Astrocyte of the cerebellum (primary cell): Measurements from ENCODE around the gene FAF2.

ENCODE experiments used
- DNase-seq: peaks from one replicate; pipeline ENCODE4 v3.0.0-alpha.2; 2011; ENCODE audit warnings: low read depth
- H3K4me3 ChIP-seq: 2 replicates; pipeline ENCODE4 v1.5.1; 2011; ENCODE audit warnings: mild to moderate bottlenecking, low read depth, low read length, moderate library complexity
- in situ Hi-C: cut with HindIII; loops from 2 replicates; pipeline ENCODE4 v1.10.0; 2017; ENCODE audit warnings: low sequenced_read_pairs
- TF ChIP-seq, protein P1 (sequence below): IDR thresholded peaks from 2 replicates; pipeline ENCODE4 v1.5.1; 2012; ENCODE audit warnings: low read length, low read depth, moderate library complexity, mild to moderate bottlenecking; ENCODE audit errors: missing control alignments

Gene FAF2

DNA sequence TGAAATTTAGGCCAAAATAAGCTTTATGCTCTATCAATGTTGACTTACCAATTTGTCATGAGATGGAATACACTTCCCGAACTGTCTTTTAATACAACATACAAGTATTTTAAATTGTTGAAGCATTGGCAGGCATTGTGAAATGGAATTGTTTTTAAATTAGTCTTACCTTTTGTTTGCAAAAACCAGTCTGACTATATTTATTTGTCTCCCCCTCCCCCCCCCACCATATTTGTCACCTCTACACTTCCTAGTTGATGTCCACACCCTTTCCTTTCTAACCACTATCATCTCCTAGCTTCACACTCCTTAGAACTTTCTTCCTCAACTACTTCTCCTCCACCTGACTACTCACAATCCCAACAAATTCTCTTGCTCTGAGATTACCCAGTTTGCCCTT is 40.9 kb downstream of the FAF2 start:
- H3K4me3 ChIP-seq: no peak overlapping the region
- in situ Hi-C loops: no loop called here
- no peak for DNase-seq
- TF ChIP-seq, protein P1, sequence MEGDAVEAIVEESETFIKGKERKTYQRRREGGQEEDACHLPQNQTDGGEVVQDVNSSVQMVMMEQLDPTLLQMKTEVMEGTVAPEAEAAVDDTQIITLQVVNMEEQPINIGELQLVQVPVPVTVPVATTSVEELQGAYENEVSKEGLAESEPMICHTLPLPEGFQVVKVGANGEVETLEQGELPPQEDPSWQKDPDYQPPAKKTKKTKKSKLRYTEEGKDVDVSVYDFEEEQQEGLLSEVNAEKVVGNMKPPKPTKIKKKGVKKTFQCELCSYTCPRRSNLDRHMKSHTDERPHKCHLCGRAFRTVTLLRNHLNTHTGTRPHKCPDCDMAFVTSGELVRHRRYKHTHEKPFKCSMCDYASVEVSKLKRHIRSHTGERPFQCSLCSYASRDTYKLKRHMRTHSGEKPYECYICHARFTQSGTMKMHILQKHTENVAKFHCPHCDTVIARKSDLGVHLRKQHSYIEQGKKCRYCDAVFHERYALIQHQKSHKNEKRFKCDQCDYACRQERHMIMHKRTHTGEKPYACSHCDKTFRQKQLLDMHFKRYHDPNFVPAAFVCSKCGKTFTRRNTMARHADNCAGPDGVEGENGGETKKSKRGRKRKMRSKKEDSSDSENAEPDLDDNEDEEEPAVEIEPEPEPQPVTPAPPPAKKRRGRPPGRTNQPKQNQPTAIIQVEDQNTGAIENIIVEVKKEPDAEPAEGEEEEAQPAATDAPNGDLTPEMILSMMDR: no peak

GRCh38 chr5:176490301-176490700 is 42.1 kb downstream of the FAF2 start:
- no peak for DNase-seq
- H3K4me3 ChIP-seq: no peak overlapping the region
- in situ Hi-C loops: no loop called here
- TF ChIP-seq, protein P1: no peak

DNA sequence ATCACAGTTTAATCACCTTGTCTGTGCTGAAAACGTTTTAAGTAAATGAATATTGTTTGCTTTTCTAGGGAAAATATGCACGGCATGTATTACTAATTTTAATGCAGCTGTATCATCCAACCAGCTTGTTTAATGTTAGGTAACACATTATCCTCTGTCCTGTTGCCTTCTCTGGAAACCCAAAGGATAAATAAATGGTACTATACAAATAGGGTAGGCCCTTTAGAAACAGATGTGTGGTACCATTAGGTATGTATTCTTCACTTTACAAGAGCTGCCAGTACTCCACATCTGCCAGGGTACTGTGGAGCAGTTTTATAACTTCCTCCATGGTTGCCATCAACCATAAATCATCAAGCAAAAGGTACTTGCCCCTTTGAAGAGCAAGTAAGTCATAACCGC is 42.9 kb downstream of the FAF2 start:
- TF ChIP-seq, protein P1: no peak
- no peak for DNase-seq
- in situ Hi-C loops: no loop called here
- no peak overlapping the region for H3K4me3 ChIP-seq

DNA sequence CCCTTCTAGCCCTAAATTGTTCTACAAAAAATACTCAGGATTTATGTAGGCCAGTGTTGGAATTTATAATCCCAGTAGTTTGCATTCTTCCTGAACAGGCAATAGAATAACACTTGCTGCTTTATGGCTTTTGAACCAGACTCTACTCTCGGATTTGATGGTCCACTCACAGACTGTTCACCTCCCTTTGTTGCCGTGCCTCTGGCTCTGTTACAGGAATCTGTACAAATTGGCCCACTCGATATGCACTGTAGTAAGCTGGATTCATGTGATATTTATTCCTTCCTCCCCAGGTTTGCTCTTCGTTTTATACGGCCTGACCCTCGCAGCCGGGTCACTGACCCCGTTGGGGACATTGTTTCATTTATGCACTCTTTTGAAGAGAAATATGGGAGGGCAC is 43.7 kb downstream of the FAF2 start:
- H3K4me3 ChIP-seq: no peak overlapping the region
- TF ChIP-seq, protein P1: no peak
- in situ Hi-C loops: no loop called here

GRCh38 chr5:176492431-176492830 is 44.2 kb downstream of the FAF2 start:
- in situ Hi-C loops: no loop called here
- TF ChIP-seq, protein P1: no peak
- no peak overlapping the region for H3K4me3 ChIP-seq
- no peak for DNase-seq

More for the DNA sequence above, 43.7 kb downstream of the FAF2 start:
- DNase-seq: no peak

DNA sequence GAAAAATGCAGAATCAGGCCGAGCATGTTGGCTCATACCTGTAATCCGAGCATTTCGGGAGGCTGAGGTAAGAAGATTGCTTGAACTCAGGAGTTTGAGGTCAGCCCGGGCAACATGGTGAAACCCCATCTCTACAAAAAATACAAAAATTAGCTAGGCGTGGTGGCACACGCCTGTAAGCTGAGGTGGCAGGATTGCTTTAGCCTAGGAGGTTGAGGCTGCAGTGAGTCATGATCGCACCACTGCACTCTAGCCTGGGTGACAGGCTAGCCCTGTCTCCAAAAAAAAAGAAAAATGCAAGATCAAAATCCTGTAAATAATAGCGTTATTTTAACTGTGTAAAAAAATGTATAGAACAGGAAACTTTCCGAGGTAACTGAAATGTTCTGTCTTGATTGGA is 49.7 kb downstream of the FAF2 start:
- DNase-seq: no peak
- in situ Hi-C loops: no loop called here
- no peak overlapping the region for H3K4me3 ChIP-seq
- TF ChIP-seq, protein P1: no peak

DNA sequence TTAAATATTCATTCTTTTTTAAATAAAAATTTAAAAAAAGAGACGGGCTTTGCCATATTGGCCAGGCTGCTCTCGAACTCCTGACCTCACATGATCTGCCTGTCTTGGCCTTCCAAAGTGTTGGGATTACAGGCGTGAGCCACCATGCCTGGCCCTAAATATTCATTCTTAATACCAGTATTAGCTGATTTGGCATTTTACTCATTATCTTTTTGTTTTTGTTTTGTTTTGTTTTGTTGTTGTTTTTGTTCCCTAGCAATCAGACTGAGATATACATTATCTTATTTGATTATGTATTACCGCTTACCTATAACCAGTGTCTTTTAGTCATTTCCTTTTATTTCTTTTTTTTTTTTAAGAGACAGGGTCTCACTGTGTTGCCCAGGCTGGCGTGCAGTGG is 51.1 kb downstream of the FAF2 start:
- in situ Hi-C loops: no loop called here
- H3K4me3 ChIP-seq: no peak overlapping the region
- no peak for DNase-seq
- TF ChIP-seq, protein P1: no peak
